Stomach (tissue), 4 donors: ENCODE data around the gene CD300E.

Experiments used
- CTCF ChIP-seq, 7 experiments: fragments of 450-650 bp in 4 of 7; fragments of 200-600 bp in 3 of 7; sonication (generic) in 3 of 7; IDR thresholded peaks; one replicate each; pipeline ENCODE4 v1.5.1; 2016 to 2019; ENCODE audit warnings: antibody characterized with exemption in 7 of 7, control low read depth in 2 of 7, mild to moderate bottlenecking in 1 of 7
- EP300 ChIP-seq: sonication (generic); formaldehyde crosslinking; IDR thresholded peaks from one replicate; pipeline ENCODE4 v1.6.1; 2017; ENCODE audit warnings: antibody characterized with exemption
- POLR2A ChIP-seq, 4 donors: fragments of 450-650 bp; IDR thresholded peaks; one replicate each; pipeline ENCODE4 v1.6.1; 2016; ENCODE audit warnings: antibody characterized with exemption in 4 of 4, control low read depth in 2 of 4, mild to moderate bottlenecking in 1 of 4, moderate library complexity in 1 of 4

GRCh38 chr17:74671031-74671771 is 47.7 kb upstream of the CD300E start:
- TF ChIP-seq CTCF (IDR thresholded peaks at IDR 0.05), result no peak
- TF ChIP-seq EP300, result no peak
- TF ChIP-seq POLR2A (IDR thresholded peaks at IDR 0.05), result no peak
